ENCODE measurements around the gene ZNF488. TPM values are rescaled to one million over a fixed set of nuclear protein-coding genes. Genes with fewer than 3 reads are reported as not detected.
"Not testable (repeated sequence)": the region's sequence is repeated elsewhere in the genome, so short reads cannot be mapped to it uniquely, and the experiment has no call there.

The ZNF488 gene
- total RNA-seq, 4 donors from 2014 or later = 0.24 to 0.56 (median 0.40) TPM; not detected in 1

- Histone ChIP-seq H3K4me1 (no peaks in the 10 kb centered on the region), H3K36me3 (no peaks in the 10 kb centered on the region), H3K4me3 (replicated peaks in 1 of 3) (no peak overlapping the region), H3K27ac (no peak overlapping the region), H3K9me3 (no peaks in the 10 kb centered on the region), H3K27me3 (no peaks in the 10 kb centered on the region)
- intact Hi-C loops (cut with DNase I) = no loop called here
- 90 to 94% methylated on average over 7 of the region's 7 CpGs for WGBS, 2 donors
- TF ChIP-seq CTCF (IDR thresholded peaks at IDR 0.05) (no peak), POLR2A (IDR thresholded peaks at IDR 0.05) (no peak)
- no peak for DNase-seq
Measured at GRCh38 chr10:47421057-47421952, 37.2 kb upstream of the ZNF488 start.

GRCh38 chr10:47420305-47421056 is 36.4 kb upstream of the ZNF488 start:
- no peaks in the 10 kb centered on the region for H3K27me3 ChIP-seq
- H3K36me3 ChIP-seq = no peaks in the 10 kb centered on the region
- no peak overlapping the region for H3K27ac ChIP-seq
- H3K4me1 ChIP-seq = no peaks in the 10 kb centered on the region
- intact Hi-C loops (cut with DNase I) = no loop called here
- no peak overlapping the region for H3K4me3 ChIP-seq (replicated peaks in 1 of 3)
- DNase-seq = no peak
- H3K9me3 ChIP-seq = no peaks in the 10 kb centered on the region
- TF ChIP-seq POLR2A (IDR thresholded peaks at IDR 0.05) (no peak), CTCF (IDR thresholded peaks at IDR 0.05) (no peak)
- 76 to 78% methylated on average over 7 to 14 of the region's 14 CpGs for WGBS, 2 donors

GRCh38 chr10:47419421-47419820 is 35.3 kb upstream of the ZNF488 start:
- WGBS, 2 donors = 100% methylated on average over 2 of the region's 2 CpGs; no CpG with 5 or more reads in 1 of the 2 donors
- intact Hi-C loops (cut with DNase I) = no loop called here
- DNase-seq = no peak
- no peaks in the 10 kb centered on the region for H3K36me3 ChIP-seq
- no peaks in the 10 kb centered on the region for H3K27me3 ChIP-seq
- H3K4me1 ChIP-seq = no peaks in the 10 kb centered on the region
- no peak overlapping the region for H3K27ac ChIP-seq
- H3K4me3 ChIP-seq (replicated peaks in 1 of 3) = no peak overlapping the region
- no peaks in the 10 kb centered on the region for H3K9me3 ChIP-seq
- TF ChIP-seq CTCF (IDR thresholded peaks at IDR 0.05) = no peak
- TF ChIP-seq POLR2A (IDR thresholded peaks at IDR 0.05) = no peak

- Histone ChIP-seq H3K9me3 (no peaks in the 10 kb centered on the region), H3K4me1 (no peaks in the 10 kb centered on the region), H3K27me3 (no peaks in the 10 kb centered on the region), H3K36me3 (no peaks in the 10 kb centered on the region), H3K4me3 (replicated peaks in 1 of 3) (no peak overlapping the region), H3K27ac (no peak overlapping the region)
- intact Hi-C loops (cut with DNase I) = no loop called here
- DNase-seq = no peak
- 78 to 93% methylated on average over 4 of the region's 4 CpGs for WGBS, 2 donors
- TF ChIP-seq CTCF (IDR thresholded peaks at IDR 0.05) (no peak), POLR2A (IDR thresholded peaks at IDR 0.05) (no peak)
Measured at GRCh38 chr10:47418966-47419365, 34.9 kb upstream of the ZNF488 start.

GRCh38 chr10:47418321-47418720 is 34.2 kb upstream of the ZNF488 start:
- Histone ChIP-seq H3K9me3 (no peaks in the 10 kb centered on the region), H3K4me3 (replicated peaks in 1 of 3) (no peak overlapping the region), H3K36me3 (no peaks in the 10 kb centered on the region), H3K27me3 (no peaks in the 10 kb centered on the region), H3K4me1 (no peaks in the 10 kb centered on the region), H3K27ac (no peak overlapping the region)
- intact Hi-C loops (cut with DNase I) = no loop called here
- WGBS, 2 donors = 93 to 100% methylated on average over 2 to 4 of the region's 6 CpGs
- DNase-seq = no peak
- TF ChIP-seq POLR2A (IDR thresholded peaks at IDR 0.05) (no peak), CTCF (IDR thresholded peaks at IDR 0.05) (no peak)

GRCh38 chr10:47416305-47417218 is 32.5 kb upstream of the ZNF488 start:
- H3K36me3 ChIP-seq; H3K4me3 ChIP-seq (replicated peaks in 1 of 3); H3K9me3 ChIP-seq; intact Hi-C loops (cut with DNase I); H3K27ac ChIP-seq; H3K27me3 ChIP-seq; DNase-seq; H3K4me1 ChIP-seq: not testable (repeated sequence)
- WGBS, 2 donors = 76 to 92% methylated on average over 5 to 6 of the region's 6 CpGs
